Prostate gland (tissue), 2 donors: Measurements from ENCODE around the gene CDH1. TPM values are rescaled to one million over a fixed set of nuclear protein-coding genes. Genes with fewer than 3 reads are reported as not detected.
A peak's percentile ranks its signal among the peaks of the same experiment; 100 is the strongest.

Source experiments
- DNase-seq: peaks from one replicate; pipeline ENCODE4 v3.0.0-alpha.2; 2019; ENCODE audit warnings: low spot score
- H3K27ac ChIP-seq, 2 donors: fragments of 200-600 bp; sonication (generic); 2 replicates each; pipeline ENCODE4 v1.5.1; 2017 to 2019
- H3K27me3 ChIP-seq: fragments of 200-600 bp; sonication (generic); replicated peaks from 2 replicates; pipeline ENCODE4 v1.5.1; 2019; ENCODE audit not compliant: insufficient read depth
- H3K36me3 ChIP-seq, 2 donors: fragments of 200-600 bp; sonication (generic); 1 replicate in 1 of 2; 2 replicates in 1 of 2; pipeline versions ENCODE4 v1.5.1 to v1.8.1; 2017 to 2019
- H3K4me1 ChIP-seq: fragments of 200-600 bp; sonication (generic); replicated peaks from 2 replicates; pipeline ENCODE4 v1.5.1; 2019
- H3K4me3 ChIP-seq, 2 donors: fragments of 200-600 bp; sonication (generic); 2 replicates each; pipeline ENCODE4 v1.5.1; 2017 to 2019
- H3K9me3 ChIP-seq: fragments of 200-600 bp; sonication (generic); 2 replicates; pipeline ENCODE4 v1.5.1; 2017
- CTCF ChIP-seq, 4 experiments: fragments of 200-600 bp in 2 of 4; fragments of 450-650 bp in 2 of 4; sonication (generic) in 2 of 4; IDR thresholded peaks; 1 replicate in 3 of 4; 2 replicates in 1 of 4; pipeline ENCODE4 v1.5.1; 2016 to 2019; ENCODE audit warnings: antibody characterized with exemption in 4 of 4, mild to moderate bottlenecking in 2 of 4, moderate library complexity in 2 of 4
- POLR2A ChIP-seq: fragments of 450-650 bp; IDR thresholded peaks from one replicate; pipeline ENCODE4 v1.6.1; 2016; ENCODE audit warnings: antibody characterized with exemption, mild to moderate bottlenecking
- POLR2AphosphoS5 ChIP-seq: sonication (generic); formaldehyde crosslinking; IDR thresholded peaks from one replicate; pipeline ENCODE4 v1.6.1; 2017; ENCODE audit warnings: antibody characterized with exemption
- WGBS: methylation state at CpG from one replicate; pipeline ENCODE4 v1.1.5; 2018; 5-methylcytosine and 5-hydroxymethylcytosine counted together
- intact Hi-C: fragments of 100-400 bp; cut with DNase I; formaldehyde crosslinking; loops from one replicate; pipeline ENCODE4 v1.14.2; 2022
- small RNA-seq, 2 donors: library from RNA; depleted of rRNA; stranded (forward); fragments of <200 nt; gene quantifications; one replicate each; pipeline ENCODE3, GENCODE V24; 2016
- total RNA-seq, 2 donors: library from RNA; depleted of rRNA; stranded (reverse); fragments of >200 nt; gene quantifications; one replicate each; pipeline ENCODE4 v1.1.0, GENCODE V29; 2016

CDH1 gene
- total RNA-seq, 2 donors from 2014 or later = 75.7 to 300 TPM

GRCh38 chr16:68883685-68884084, 146.6 kb downstream of the CDH1 start:
- no peaks in the 10 kb centered on the region for H3K36me3 ChIP-seq
- TF ChIP-seq CTCF (IDR thresholded peaks at IDR 0.05) = no peak
- no peak for TF ChIP-seq POLR2A
- no peak for TF ChIP-seq POLR2AphosphoS5
- no peak for DNase-seq
- H3K27ac ChIP-seq = no peak overlapping the region
- intact Hi-C loops = no loop called here
- H3K4me3 ChIP-seq = no peak overlapping the region
- no peaks in the 10 kb centered on the region for H3K27me3 ChIP-seq
- WGBS = 90% methylated on average over 6 of the region's 6 CpGs
- H3K4me1 ChIP-seq = no peaks in the 10 kb centered on the region
- H3K9me3 ChIP-seq = no peaks in the 10 kb centered on the region

GRCh38 chr16:68884401-68884800, 147.3 kb downstream of the CDH1 start:
- Histone ChIP-seq H3K27me3 (no peaks in the 10 kb centered on the region), H3K4me1 (no peaks in the 10 kb centered on the region), H3K9me3 (no peaks in the 10 kb centered on the region), H3K36me3 (no peaks in the 10 kb centered on the region), H3K27ac (peak overlapping the region in 1 of 2 donors; percentile 2), H3K4me3 (no peak overlapping the region)
- no peak for TF ChIP-seq POLR2A
- TF ChIP-seq POLR2AphosphoS5 = no peak
- no peak for TF ChIP-seq CTCF (IDR thresholded peaks at IDR 0.05)
- 31% methylated on average over 1 of the region's 1 CpG for WGBS
- intact Hi-C loops = no loop called here
- DNase-seq = no peak

Small RNA genes lying within 50 kb of the gene (small RNA-seq; reads per million reads assigned to genes)
- 0 to 0.10 reads per million in 2 donors for gene RNA5SP429

Other genes with a start within 250 kb of the CDH1 start
- 10 to 100 TPM; 27.2 to 30.3 TPM for gene ZFP90, start 198.0 kb upstream of the CDH1 start, total RNA-seq
- gene CDH3, start 92.0 kb upstream of the CDH1 start, total RNA-seq = 10 to 100 TPM; 30.0 to 98.5 TPM
- gene TANGO6, start 106.2 kb downstream of the CDH1 start, total RNA-seq = 10 to 100 TPM; 13.1 to 28.6 TPM